GM12873 (cell line): Measurements from ENCODE around the gene PEX6.

ENCODE experiments used
- CTCF ChIP-seq: IDR thresholded peaks from 2 replicates; pipeline ENCODE4 v1.5.1; 2012; ENCODE audit warnings: low read depth, mild to moderate bottlenecking, moderate library complexity, low read length, control low read depth; ENCODE audit not compliant: insufficient read depth; ENCODE audit errors: missing control alignments

Gene PEX6

GRCh38 chr6:42968783-42969182 lies 10.2 kb downstream of the PEX6 start:
- no peak for TF ChIP-seq CTCF

DNA sequence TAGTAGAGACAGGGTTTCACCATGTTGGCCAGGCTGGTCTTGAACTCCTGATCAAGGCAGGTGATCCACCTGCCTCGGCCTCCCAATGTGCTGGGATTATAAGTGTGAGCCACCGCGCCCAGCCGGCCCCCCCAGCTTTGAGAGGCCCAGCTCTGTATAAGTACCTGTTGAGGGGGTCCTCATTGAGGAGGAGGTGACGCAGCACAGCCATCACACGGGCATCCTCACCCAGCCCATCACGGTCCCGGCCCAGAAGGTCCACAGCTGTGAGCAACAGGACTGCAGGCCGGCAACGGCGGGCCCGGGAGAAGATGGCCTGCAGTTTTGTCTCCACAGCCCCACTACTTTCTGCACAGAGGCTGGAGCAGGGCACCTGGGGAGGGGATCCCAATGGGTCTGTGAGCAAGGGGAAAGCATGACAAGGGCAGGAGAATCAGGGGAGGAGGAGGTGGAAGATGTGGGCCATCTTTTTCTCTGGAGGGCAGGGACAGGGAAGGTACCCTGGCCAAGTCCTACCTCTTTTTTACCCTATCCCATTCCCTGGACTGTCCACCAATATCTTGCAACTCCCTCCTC lies 10.8 kb downstream of the PEX6 start:
- no peak for TF ChIP-seq CTCF

DNA sequence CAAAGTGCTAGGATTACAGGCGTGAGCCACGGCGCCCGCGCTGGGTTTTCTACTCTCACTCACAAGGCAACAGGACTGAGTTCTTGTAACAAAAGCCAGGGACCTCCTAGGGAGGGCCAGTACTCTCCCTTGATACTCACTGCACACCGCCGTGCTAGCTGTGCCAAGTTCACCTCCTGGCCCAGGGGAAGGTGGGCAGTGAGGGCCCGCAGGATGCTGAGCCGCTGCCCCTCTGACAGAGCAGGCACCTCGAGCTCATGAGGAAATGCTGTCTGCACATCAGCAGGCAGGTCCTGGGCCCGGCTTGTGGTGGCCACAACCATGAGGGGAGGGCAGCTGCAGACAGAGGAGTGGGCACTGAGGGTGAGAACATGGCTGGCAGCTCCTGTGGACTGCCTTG lies 11.8 kb downstream of the PEX6 start:
- no peak for TF ChIP-seq CTCF

DNA sequence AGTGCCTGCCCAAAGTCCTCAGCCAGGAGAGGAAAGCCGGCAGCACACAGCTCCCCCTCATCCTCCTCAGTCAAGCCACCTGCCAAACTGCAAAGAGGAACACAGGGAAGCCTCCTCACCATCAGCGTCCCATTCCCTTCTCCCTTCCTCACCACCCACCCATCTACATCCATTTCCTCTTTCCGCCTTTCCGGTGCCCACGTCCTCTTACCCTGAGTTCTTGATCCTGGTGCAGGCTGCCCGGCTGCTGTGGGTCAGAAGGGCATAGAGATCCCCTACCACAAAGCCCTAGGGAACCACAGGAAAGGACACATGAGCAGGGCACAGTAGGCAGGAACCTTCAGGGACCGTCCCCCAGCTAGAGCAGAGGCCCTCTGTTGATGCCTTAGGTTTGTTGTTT lies 12.4 kb downstream of the PEX6 start:
- TF ChIP-seq CTCF: no peak

DNA sequence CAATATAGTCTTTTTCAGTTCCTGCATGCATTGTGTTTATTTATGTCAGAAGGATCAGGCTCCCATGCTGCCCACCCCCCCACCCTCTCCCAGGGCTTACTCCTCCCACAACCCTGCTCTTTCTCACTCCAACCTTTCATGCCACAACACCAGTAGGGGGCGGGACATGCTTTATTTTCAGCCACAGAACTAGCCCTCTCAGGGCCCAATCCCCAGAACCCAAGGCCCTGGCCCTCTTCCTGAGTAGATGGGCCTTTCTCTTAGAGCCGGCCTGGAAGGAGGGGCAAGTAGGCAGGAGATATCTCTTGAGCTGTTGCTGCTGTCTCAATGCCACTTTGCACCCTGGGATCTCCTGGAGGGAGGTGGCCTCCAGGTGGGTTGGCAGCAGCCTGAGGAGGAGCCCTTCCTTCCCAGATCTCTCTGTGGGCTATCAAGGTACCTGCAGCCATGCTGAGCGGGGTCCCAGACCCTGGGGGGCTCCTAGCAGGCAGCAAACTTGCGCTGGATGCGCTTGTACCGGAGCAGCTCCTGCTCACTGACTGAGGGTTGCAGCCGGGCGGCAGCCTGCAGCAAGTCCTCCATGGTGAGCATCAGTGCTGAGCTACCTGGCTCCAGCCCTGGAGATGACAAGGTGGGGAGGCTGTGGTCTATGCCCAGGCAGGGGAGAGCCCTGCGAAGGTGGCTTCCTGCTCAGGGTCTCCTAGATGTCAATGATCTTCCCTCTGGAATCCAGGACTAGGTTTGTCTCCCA lies 15.0 kb downstream of the PEX6 start:
- peak; percentile 33 for TF ChIP-seq CTCF

GRCh38 chr6:42963179-42963854 lies 15.7 kb downstream of the PEX6 start:
- no peak for TF ChIP-seq CTCF

DNA sequence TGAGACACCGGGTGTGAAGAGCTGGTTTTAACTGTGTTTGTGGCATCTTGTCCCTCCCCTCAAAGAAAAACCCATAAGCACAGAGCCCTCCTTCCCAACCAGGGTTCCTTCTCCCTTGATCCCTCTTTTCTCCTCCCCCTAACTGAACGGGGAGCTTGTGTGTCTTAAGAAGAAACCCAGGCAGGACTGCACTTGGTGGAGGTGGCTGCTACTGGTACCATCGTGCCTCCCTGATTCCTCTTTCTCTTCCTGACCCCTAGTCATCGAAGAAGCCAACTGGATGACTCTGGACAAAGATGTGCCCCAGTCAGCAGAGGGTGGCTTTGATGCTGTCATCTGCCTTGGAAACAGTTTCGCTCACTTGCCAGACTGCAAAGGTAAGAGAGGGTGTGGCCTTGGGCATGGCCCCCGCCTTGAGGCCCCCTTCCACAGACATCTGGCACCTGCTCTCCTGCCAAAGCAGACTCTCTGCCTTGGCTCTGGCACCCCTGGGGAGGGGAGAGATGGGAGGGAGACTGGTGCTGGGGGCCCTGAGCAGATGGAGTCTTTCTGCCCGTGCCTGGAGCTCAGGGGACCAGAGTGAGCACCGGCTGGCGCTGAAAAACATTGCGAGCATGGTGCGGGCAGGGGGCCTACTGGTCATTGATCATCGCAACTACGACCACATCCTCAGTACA lies 16.3 kb downstream of the PEX6 start:
- no peak for TF ChIP-seq CTCF
